Mononuclear cell (primary cell): Measurements from ENCODE around the gene OTULIN. TPM values are rescaled to one million over a fixed set of nuclear protein-coding genes. Genes with fewer than 3 reads are reported as not detected.

Experiments
- H3K27me3 ChIP-seq: 2 replicates; pipeline ENCODE4 v1.6.0; 2011; ENCODE audit warnings: low read length, control low read depth; ENCODE audit not compliant: insufficient read depth
- H3K4me1 ChIP-seq: 2 replicates; pipeline ENCODE4 v1.5.1; 2011; ENCODE audit warnings: mild to moderate bottlenecking, low read length, control low read depth; ENCODE audit not compliant: insufficient read depth
- H3K4me3 ChIP-seq: 2 replicates; pipeline ENCODE4 v1.5.1; 2011; ENCODE audit warnings: mild to moderate bottlenecking, low read length, moderate library complexity
- H3K9me3 ChIP-seq: 2 replicates; pipeline ENCODE4 v1.5.1; 2011; ENCODE audit warnings: low read depth, mild to moderate bottlenecking, control low read depth, low read length
- total RNA-seq: library from RNA; depleted of rRNA; stranded (reverse); fragments of >200 nt; gene quantifications from one replicate; pipeline ENCODE4 v1.2.3, GENCODE V29; 2012

OTULIN gene
- total RNA-seq, 1 donor = 88.1 TPM

DNA sequence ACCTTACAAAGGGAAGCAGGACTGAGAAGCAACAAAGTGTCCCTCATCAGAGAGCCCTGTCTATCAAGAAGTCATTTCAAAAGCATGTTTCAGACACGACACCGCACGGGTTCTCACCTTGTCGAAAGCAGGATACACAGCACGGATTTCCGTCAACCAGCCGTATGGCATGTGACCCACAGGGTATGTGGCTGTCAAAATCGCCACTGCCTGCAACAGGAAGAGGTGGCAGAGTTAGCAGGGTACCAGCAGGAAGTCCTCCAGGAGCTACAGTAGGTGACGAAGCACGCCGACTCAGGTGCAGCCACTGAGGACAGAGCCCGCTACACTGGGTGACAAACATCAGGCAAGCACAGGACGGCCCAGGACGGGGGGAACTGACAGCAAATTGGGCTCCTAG is 81.2 kb downstream of the OTULIN start:
- no peaks in the 10 kb centered on the region for H3K27me3 ChIP-seq
- H3K4me1 ChIP-seq = no peaks in the 10 kb centered on the region
- H3K4me3 ChIP-seq = no peak overlapping the region
- no peaks in the 10 kb centered on the region for H3K9me3 ChIP-seq

DNA sequence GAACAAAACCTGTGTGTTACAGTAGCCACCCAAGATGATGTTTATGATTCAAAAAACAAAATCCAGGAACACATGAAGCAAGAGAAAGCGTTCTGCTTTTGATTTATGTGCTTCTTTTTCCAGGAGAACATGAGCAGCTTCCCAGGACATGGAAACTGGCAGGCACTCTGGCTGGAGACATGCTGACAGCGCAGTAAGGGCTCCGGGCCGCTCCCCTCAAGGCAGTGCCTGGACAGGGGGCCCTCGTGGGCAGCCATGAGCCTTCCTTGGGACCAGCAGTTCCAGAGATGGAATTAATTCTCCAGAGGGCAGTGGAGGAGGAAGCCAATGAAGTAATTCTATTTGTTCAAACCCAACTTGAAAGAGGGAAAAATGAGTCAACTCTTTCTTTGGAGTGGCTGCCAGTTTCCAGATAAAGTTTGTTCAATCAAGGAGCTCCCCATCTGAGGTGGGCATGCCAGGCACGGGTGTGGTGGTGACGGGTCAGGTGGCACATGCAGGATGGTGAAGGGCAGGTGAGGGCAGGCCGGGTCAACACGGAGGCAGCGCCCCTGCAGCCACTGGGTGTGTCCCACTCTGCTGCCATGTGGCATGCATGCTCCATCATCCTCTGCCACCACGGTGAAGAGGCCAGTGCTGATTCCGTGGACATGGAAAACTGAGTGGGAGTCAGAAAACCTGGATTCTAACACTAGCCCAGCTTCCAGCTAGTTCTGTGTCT is 83.8 kb downstream of the OTULIN start:
- no peaks in the 10 kb centered on the region for H3K27me3 ChIP-seq
- H3K4me3 ChIP-seq = no peak overlapping the region
- H3K9me3 ChIP-seq = no peaks in the 10 kb centered on the region
- no peaks in the 10 kb centered on the region for H3K4me1 ChIP-seq

Other genes starting within 250 kb of the OTULIN start
- gene OTULINL, start 82.9 kb upstream of the OTULIN start, total RNA-seq = 45.9 TPM
- gene ANKH, start 207.1 kb downstream of the OTULIN start, total RNA-seq = 35.7 TPM